Stimulated activated CD4-positive, alpha-beta T cell treated with anti-CD3 and anti-CD28 coated beads, Interleukin-15, amount 100 ng/mL, for 24 hours (primary cell): ENCODE results near the gene CBARP.

ENCODE experiments used
- DNase-seq: peaks from one replicate; pipeline ENCODE4 v3.0.0-alpha.2; 2020

Gene CBARP

GRCh38 chr19:1275260-1275975 is 37.6 kb upstream of the CBARP start, which contains the start of gene FAM174C:
Gene FAM174C, plus strand, starts transcription at chr19:1275530. Its CDS starts 20 bp downstream, at chr19:1275550.
- DNase-seq: peak; percentile 98

- DNase-seq: no peak
Observed at GRCh38 chr19:1274852-1275259, 37.1 kb upstream of the CBARP start.

- no peak for DNase-seq
Observed at GRCh38 chr19:1274081-1274851, 36.5 kb upstream of the CBARP start.

- no peak for DNase-seq
Observed at GRCh38 chr19:1273263-1274041, 35.6 kb upstream of the CBARP start.

GRCh38 chr19:1272423-1273262 is 34.8 kb upstream of the CBARP start:
- DNase-seq: no peak

- DNase-seq: no peak
Observed at GRCh38 chr19:1271528-1272422, 34.0 kb upstream of the CBARP start.

- DNase-seq: no peak
Observed at GRCh38 chr19:1270854-1271527, 33.2 kb upstream of the CBARP start.

- peak; percentile 56 for DNase-seq
Observed at GRCh38 chr19:1270213-1270853, 32.5 kb upstream of the CBARP start.

GRCh38 chr19:1269478-1270212 is 31.8 kb upstream of the CBARP start:
- DNase-seq: peak; percentile 89

GRCh38 chr19:1269065-1269477 is 31.3 kb upstream of the CBARP start, which contains the start of gene CIRBP:
Gene CIRBP, plus strand, starts transcription at chr19:1269332. Its CDS starts 1,602 bp downstream, at chr19:1270934.
- DNase-seq: peak; percentile 100

GRCh38 chr19:1268226-1269064 is 30.6 kb upstream of the CBARP start:
- DNase-seq: no peak

GRCh38 chr19:1267477-1268225 is 29.8 kb upstream of the CBARP start:
- no peak for DNase-seq

- peak; percentile 77 for DNase-seq
Observed at GRCh38 chr19:1266916-1267476, 29.2 kb upstream of the CBARP start.

GRCh38 chr19:1266129-1266915 is 28.5 kb upstream of the CBARP start:
- peak; percentile 90 for DNase-seq

- DNase-seq: peak; percentile 61
Observed at GRCh38 chr19:1265615-1266128, 27.9 kb upstream of the CBARP start.
